Esophagus (tissue), 2 donors: ENCODE data around the gene VMAC. TPM values are rescaled to one million over a fixed set of nuclear protein-coding genes. Genes with fewer than 3 reads are reported as not detected.
A peak's percentile ranks its signal among the peaks of the same experiment; 100 is the strongest.

Experiments used
- H3K27ac ChIP-seq, 2 donors: one replicate each; pipeline ENCODE4 v1.5.1; 2013; ENCODE audit warnings: low read depth in 2 of 2, mild to moderate bottlenecking in 2 of 2, inconsistent platforms in 1 of 2, low read length in 1 of 2, moderate library complexity in 1 of 2
- H3K27me3 ChIP-seq, 2 donors: one replicate each; pipeline ENCODE4 v1.6.1; 2013; ENCODE audit warnings: low read length in 2 of 2, control low read depth in 1 of 2, mild to moderate bottlenecking in 1 of 2; ENCODE audit not compliant: insufficient read depth in 2 of 2, control insufficient read depth in 1 of 2
- H3K36me3 ChIP-seq, 2 donors: one replicate each; pipeline ENCODE4 v1.6.1; 2013; ENCODE audit warnings: low read length in 1 of 2; ENCODE audit not compliant: control insufficient read depth in 2 of 2, insufficient read depth in 2 of 2
- H3K4me1 ChIP-seq, 2 donors: one replicate each; pipeline ENCODE4 v1.6.1; 2013; ENCODE audit warnings: low read length in 1 of 2; ENCODE audit not compliant: control insufficient read depth in 2 of 2, insufficient read depth in 2 of 2
- H3K4me3 ChIP-seq, 2 donors: one replicate each; pipeline ENCODE4 v1.5.1; 2013; ENCODE audit warnings: low read length in 2 of 2, mild to moderate bottlenecking in 2 of 2, low read depth in 1 of 2, moderate library complexity in 1 of 2
- H3K9me3 ChIP-seq, 2 donors: one replicate each; pipeline ENCODE4 v1.6.1; 2013; ENCODE audit warnings: mild to moderate bottlenecking in 2 of 2, low read depth in 1 of 2, low read length in 1 of 2, moderate library complexity in 1 of 2; ENCODE audit not compliant: control insufficient read depth in 2 of 2, insufficient read depth in 1 of 2
- WGBS, 2 donors: extraction: QIAGEN DNeasy Blood & Tissue Kit; methylation state at CpG; one replicate each; pipeline ENCODE4 v1.1.7; 2013; 5-methylcytosine and 5-hydroxymethylcytosine counted together
- polyA plus RNA-seq, 2 donors: library from polyadenylated mRNA; stranded (reverse); fragments of 200-250 nt; gene quantifications; one replicate each; pipeline ENCODE4 v1.2.3, GENCODE V29; 2013
- donor health status: healthy with polysubstance abuse.
- donor health status: Bipolar disorder and iron deficiency.

The VMAC gene
- polyA plus RNA-seq, 2 donors = 3.4 to 7.9 TPM

DNA sequence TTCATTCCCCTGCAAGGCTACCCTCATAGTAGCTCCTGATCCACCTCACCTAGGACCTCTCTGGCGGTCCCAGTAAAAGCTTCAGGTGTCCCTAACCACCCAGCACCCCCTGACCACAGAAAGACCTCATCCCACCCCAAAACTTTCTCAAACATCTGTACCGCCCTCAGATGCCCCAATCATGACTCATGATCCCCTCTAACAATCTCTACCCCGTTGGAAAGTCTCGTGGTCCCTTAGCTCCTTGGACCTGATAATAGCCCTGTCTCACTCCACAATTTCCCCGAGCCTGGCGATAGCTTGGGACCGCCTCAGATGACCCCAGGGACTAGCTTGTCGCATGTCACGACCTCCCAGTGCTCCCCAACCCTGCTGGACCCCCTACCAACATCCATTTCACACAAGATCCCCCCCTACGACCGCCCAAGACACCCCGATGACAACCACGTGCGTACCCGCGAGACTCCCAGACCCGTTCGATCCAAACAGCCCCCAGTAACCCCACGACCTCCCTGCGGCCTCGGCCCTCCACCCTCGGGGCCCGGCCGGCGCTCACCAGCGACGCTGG, 1.5 kb upstream of the VMAC start:
- 1% methylated on average over 27 of the region's 27 CpGs for WGBS, 2 donors
- Histone ChIP-seq H3K4me3 (peak overlapping the region; percentile 77 to 93), H3K27ac (peak overlapping the region; percentile 89 to 98), H3K4me1 (peaks cover 0 to 5% of the 10 kb centered on the region in 2 donors), H3K9me3 (no peaks in the 10 kb centered on the region), H3K27me3 (no peaks in the 10 kb centered on the region), H3K36me3 (peaks cover 0 to 5% of the 10 kb centered on the region in 2 donors)

DNA sequence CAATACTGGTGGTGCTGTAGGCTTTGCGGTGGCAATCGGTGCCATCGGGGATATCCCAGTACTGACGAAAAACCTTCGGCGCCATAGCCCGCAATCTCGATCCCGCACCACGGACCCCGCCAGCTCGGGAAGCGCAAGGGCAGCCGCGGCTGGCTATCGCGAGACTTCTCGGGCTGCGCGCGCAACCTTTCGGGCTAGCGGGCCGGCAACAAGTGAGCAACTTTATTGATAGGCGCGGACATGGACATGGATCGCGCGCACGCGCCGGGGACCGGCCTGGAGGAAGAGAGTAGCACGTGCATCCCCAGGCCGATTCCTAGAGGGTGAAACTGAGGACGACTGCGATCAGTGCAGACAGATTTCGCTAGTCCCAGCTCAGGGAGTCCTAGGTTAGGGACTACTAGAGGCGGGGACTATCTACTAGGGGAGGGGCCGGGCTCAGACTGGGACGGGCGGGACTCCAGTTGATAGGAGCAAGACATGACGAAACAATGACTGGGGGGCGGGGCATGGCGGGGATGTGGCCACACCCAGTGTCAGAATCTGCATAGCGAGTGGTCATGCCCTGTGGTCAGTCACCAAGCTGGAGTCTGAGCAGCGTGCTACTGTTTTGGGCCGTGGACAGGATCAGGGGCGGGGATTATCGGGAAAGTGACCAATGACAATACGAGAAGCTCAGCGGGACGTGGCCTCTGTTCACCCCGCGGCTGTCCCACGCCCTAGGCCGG, 884 bp upstream of the VMAC start, which contains the start of gene NDUFA11:
Gene NDUFA11 (minus strand): TSS at position 167 of the 728 bp plus-strand sequence. CDS start 82 bp downstream, at position 85.
- H3K27me3 ChIP-seq = no peaks in the 10 kb centered on the region
- H3K27ac ChIP-seq = peak within 1 kb of the TSS; percentile 89 to 98
- H3K4me3 ChIP-seq = peak within 1 kb of the TSS; percentile 93
- peaks cover 0 to 6% of the 10 kb centered on the region in 2 donors for H3K36me3 ChIP-seq
- WGBS, 2 donors = 0% methylated on average over 57 of the region's 57 CpGs
- peaks cover 0 to 5% of the 10 kb centered on the region in 2 donors for H3K4me1 ChIP-seq
- H3K9me3 ChIP-seq = no peaks in the 10 kb centered on the region

DNA sequence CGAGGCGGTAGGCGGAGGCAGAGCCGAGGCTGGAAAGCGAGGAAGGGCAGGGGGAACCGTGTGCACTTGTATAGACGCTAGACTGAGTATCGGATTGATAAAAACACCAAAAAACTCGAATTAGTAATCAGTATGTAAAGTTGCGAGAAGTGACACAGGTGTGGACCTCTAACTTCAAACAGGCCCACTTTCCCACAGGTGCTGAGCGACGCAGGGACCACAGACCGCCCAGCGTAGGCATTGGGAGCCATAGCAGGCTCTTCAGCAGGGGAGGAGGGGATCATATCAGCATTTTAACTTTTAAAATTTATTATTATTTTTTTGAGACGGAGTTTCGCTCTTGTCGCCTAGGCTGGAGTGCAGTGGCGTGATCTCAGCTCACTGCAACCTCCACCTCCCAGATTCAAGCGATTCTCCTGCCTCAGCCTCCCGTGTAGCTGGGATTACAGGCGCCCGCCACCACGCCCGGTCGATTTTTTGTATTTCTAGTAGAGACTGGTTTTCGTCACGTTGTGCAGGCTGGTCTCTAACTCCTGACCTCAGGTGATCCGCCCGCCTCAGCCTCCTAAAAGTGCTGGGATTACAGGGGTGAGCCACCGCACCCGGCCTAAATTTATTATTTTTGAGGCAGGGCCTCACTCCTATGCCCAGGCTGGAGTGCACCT, 574 bp downstream of the VMAC start:
- peak overlapping the region; percentile 79 to 93 for H3K4me3 ChIP-seq
- H3K36me3 ChIP-seq = peaks cover 3 to 9% of the 10 kb centered on the region in 2 donors
- no peaks in the 10 kb centered on the region for H3K9me3 ChIP-seq
- H3K27ac ChIP-seq = peak overlapping the region; percentile 75 to 92
- 43 to 45% methylated on average over 31 of the region's 31 CpGs for WGBS, 2 donors
- H3K27me3 ChIP-seq = no peaks in the 10 kb centered on the region
- peaks cover 0 to 8% of the 10 kb centered on the region in 2 donors for H3K4me1 ChIP-seq

DNA sequence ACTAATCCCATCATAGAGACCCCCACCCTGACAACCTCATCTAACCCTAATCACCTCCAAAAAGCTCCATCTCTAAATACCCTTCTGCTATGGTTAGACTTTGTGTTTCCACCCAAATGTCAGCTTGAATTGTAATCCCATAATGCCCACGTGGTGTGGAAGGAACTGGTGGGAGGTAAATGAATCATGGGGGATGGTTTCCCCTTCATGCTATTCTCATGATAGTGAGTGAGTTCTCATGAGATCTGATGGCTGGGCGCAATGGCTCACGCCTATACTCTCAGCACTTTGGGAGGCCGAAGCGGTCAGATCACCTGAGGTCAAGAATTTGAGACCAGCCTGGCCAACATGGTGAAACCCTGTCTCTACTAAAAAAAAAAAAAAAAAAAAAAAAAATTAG, 2.6 kb downstream of the VMAC start:
- no peak overlapping the region for H3K27ac ChIP-seq
- peaks cover 3 to 4% of the 10 kb centered on the region in 2 donors for H3K36me3 ChIP-seq
- H3K9me3 ChIP-seq = no peaks in the 10 kb centered on the region
- no peak overlapping the region for H3K4me3 ChIP-seq
- WGBS, 2 donors = 63 to 81% methylated on average over 5 of the region's 5 CpGs
- H3K27me3 ChIP-seq = no peaks in the 10 kb centered on the region
- H3K4me1 ChIP-seq = peaks cover 0 to 7% of the 10 kb centered on the region in 2 donors

DNA sequence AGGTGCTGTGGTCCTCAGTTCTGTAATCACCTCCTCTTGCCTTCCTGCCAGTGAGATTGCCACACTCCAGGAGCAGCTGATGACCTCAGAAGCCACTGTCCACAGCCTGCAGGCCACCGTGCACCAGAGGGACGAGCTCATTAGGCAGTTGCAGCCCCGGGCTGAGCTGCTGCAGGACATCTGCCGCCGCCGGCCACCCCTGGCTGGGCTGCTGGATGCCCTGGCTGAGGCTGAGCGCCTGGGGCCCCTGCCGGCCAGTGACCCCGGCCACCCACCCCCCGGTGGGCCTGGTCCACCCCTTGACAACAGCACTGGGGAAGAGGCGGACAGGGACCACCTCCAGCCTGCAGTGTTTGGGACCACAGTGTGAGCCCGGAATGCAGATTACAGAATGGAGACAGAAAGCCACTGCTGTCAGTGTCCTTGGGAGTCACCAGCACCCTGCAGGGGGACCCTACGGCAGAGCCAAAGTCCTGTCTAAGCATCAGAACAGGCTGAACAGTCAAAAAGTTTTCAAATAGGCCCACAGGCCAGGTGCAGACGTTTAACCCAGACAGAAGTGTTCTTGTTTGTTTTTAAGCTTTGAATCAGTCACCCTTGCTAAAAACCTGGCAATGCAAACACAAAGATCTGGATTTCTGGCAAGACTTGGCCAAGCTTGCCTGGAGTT, 4.2 kb downstream of the VMAC start:
- no peaks in the 10 kb centered on the region for H3K27me3 ChIP-seq
- H3K4me3 ChIP-seq = no peak overlapping the region
- H3K36me3 ChIP-seq = peaks cover 3 to 8% of the 10 kb centered on the region in 2 donors
- H3K27ac ChIP-seq = no peak overlapping the region
- H3K9me3 ChIP-seq = no peaks in the 10 kb centered on the region
- 66 to 74% methylated on average over 14 of the region's 14 CpGs for WGBS, 2 donors
- peaks cover 2 to 4% of the 10 kb centered on the region in 2 donors for H3K4me1 ChIP-seq

DNA sequence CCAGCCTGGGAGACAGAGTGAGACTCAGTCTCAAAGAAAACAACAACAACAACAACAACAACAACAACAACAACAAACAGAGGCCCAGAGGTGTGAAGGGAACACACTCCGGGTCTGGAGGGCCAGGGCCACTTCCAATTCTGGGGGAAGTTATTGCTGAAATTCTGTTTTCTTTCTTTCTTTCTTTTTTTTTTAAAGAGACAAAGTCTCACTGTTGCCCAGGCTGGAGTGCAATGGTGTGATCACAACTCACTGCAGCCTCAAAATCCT, 5.9 kb downstream of the VMAC start:
- H3K4me1 ChIP-seq = peaks cover 8 to 17% of the 10 kb centered on the region in 2 donors
- H3K27ac ChIP-seq = no peak overlapping the region
- H3K9me3 ChIP-seq = no peaks in the 10 kb centered on the region
- 89 to 100% methylated on average over 1 of the region's 1 CpG for WGBS, 2 donors
- H3K4me3 ChIP-seq = no peak overlapping the region
- H3K27me3 ChIP-seq = no peaks in the 10 kb centered on the region
- H3K36me3 ChIP-seq = peaks cover 3 to 17% of the 10 kb centered on the region in 2 donors

DNA sequence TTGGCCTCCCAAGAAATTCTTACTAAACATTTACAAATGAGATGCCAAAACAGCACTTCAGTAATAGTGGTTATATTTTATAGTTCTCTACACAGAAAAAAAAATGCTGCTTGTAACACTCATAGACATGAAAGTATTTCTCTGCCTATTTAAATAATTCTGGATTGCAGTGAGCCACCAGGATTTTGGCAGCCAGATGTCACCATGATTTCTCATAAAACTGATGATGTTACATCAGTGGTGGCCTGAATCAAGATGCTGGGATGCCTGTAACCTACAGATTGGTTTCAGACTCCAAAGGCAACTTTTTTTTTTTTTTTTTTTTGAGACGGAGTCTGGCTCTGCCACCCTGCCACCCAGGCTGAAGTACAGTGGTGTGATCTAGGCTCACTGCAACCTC, 6.7 kb downstream of the VMAC start:
- Histone ChIP-seq H3K4me3 (no peak overlapping the region), H3K4me1 (peaks cover 8 to 19% of the 10 kb centered on the region in 2 donors), H3K36me3 (peaks cover 9 to 22% of the 10 kb centered on the region in 2 donors), H3K27me3 (no peaks in the 10 kb centered on the region), H3K27ac (no peak overlapping the region), H3K9me3 (no peaks in the 10 kb centered on the region)
- 69 to 91% methylated on average over 1 of the region's 1 CpG for WGBS, 2 donors

DNA sequence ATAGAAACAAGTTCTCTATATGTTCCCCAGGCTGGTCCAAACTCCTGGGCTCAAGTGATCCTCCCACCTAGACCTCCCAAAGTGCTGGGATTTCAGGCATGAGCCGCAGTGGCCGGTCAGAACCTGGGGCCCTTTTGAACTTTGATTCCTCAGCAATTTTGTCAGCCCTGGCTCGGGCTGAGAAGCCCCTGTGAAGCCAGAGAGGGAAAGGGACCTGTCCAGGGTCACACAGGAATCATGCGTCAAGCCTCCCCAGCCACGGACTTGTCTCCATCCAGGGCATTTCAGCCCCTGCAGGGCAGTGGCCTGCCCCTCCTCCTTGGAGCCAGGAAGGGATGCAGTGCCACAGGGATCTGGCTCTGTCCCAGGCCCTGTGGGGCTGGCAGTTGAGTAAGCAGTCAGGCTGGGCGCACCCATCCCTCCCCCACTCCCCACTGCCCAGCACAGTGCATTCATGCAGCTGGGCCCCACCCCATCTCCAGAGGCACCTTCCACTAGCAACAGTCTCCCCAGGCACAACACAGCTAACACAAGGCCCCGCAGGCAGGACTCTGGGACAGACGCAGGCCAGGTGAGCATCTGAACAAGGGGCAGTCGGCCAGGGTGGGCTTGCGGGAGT, 9.2 kb downstream of the VMAC start, which contains the start of gene CAPS:
Gene CAPS (plus strand): TSS at position 516 of the 619 bp plus-strand sequence. CDS start 153 bp downstream, outside the sequence.
- H3K36me3 ChIP-seq = peaks cover 12 to 40% of the 10 kb centered on the region in 2 donors
- H3K27me3 ChIP-seq = no peaks in the 10 kb centered on the region
- no peak within 1 kb of the TSS for H3K4me3 ChIP-seq
- WGBS, 2 donors = 62% methylated on average over 10 of the region's 10 CpGs
- H3K4me1 ChIP-seq = peaks cover 8 to 19% of the 10 kb centered on the region in 2 donors
- peak within 1 kb of the TSS in 1 of 2 donors; percentile 22 for H3K27ac ChIP-seq
- no peaks in the 10 kb centered on the region for H3K9me3 ChIP-seq

DNA sequence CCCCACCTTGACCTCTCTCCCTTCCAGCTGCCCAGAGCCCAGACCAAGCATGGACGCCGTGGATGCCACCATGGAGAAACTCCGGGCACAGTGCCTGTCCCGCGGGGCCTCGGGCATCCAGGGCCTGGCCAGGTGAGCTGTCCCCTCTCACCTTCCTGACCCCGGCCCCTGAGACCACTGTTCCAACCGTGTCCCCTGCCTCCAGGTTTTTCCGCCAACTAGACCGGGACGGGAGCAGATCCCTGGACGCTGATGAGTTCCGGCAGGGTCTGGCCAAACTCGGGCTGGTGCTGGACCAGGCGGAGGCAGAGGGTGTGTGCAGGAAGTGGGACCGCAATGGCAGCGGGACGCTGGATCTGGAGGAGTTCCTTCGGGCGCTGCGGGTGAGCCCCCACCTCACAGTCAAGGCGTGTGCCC, 9.7 kb downstream of the VMAC start:
- H3K9me3 ChIP-seq = no peaks in the 10 kb centered on the region
- H3K27ac ChIP-seq = peak overlapping the region in 1 of 2 donors; percentile 22
- 63% methylated on average over 22 of the region's 22 CpGs for WGBS, 2 donors
- no peak overlapping the region for H3K4me3 ChIP-seq
- peaks cover 8 to 19% of the 10 kb centered on the region in 2 donors for H3K4me1 ChIP-seq
- H3K27me3 ChIP-seq = no peaks in the 10 kb centered on the region
- peaks cover 8 to 42% of the 10 kb centered on the region in 2 donors for H3K36me3 ChIP-seq
